A549 (cell line): ENCODE data around the gene VDAC2. TPM values are rescaled to one million over a fixed set of nuclear protein-coding genes. Genes with fewer than 3 reads are reported as not detected.
A peak's percentile ranks its signal among the peaks of the same experiment; 100 is the strongest.

Source experiments
- ATAC-seq, 2 experiments: fragments of 200-7000 bp in 1 of 2; fragments of >200 bp in 1 of 2; cut with Nextera tagmentation in 1 of 2; cut with Tn5 transposase in 1 of 2; 3 replicates each; pipeline versions ENCODE4 v1.8.0 to v1.9.1; 2018 to 2020; ENCODE audit warnings: mild to moderate bottlenecking in 1 of 2, moderate library complexity in 1 of 2
- CTCF ChIA-PET: fragments of 300-600 bp; sonication (Branson Sonifier 250); formaldehyde crosslinking; extraction: SDS; loops from one replicate; lab custom pipeline; 2021; ENCODE audit warnings: antibody characterized with exemption, inconsistent platforms; lab: Yijun Ruan, JAX
- POLR2A ChIA-PET: fragments of 350-600 bp; formaldehyde crosslinking; extraction: SDS; loops from one replicate; lab custom pipeline; 2021; ENCODE audit warnings: antibody characterized with exemption, inconsistent platforms; lab: Yijun Ruan, JAX
- DNase-seq, 2 experiments: peaks; one replicate each; pipeline versions ENCODE4 v3.0.0 to v3.0.0-alpha.2; 2011 to 2016; ENCODE audit warnings: low read depth in 1 of 2, low spot score in 1 of 2
- FAIRE-seq: peaks from 2 replicates; lab custom pipeline; 2011; peaks lifted over from hg19 to GRCh38; lab: Jason Lieb, UNC
- H3K27ac ChIP-seq, 2 experiments: fragments of >200 bp; sonication (Bioruptor Twin); formaldehyde crosslinking; 3 replicates each; pipeline ENCODE4 v1.5.1; 2016 to 2017
- H3K4me1 ChIP-seq: fragments of >200 bp; sonication (Bioruptor Twin); formaldehyde crosslinking; 3 replicates; pipeline ENCODE4 v1.6.1; 2016
- H3K4me2 ChIP-seq: fragments of >200 bp; sonication (Bioruptor Twin); formaldehyde crosslinking; 3 replicates; pipeline ENCODE4 v1.6.1; 2016
- H3K4me3 ChIP-seq: fragments of >200 bp; sonication (Bioruptor Twin); formaldehyde crosslinking; 3 replicates; pipeline ENCODE4 v1.5.1; 2016
- H3K9me3 ChIP-seq: fragments of >200 bp; sonication (Bioruptor Twin); formaldehyde crosslinking; 3 replicates; pipeline ENCODE4 v1.6.1; 2016
- CBX8 ChIP-seq: fragments of 200-600 bp; sonication (generic); IDR thresholded peaks from 2 replicates; pipeline ENCODE4 v1.6.1; 2016
- CHD2 ChIP-seq: fragments of 150-350 bp; IDR thresholded peaks from 2 replicates; pipeline ENCODE4 v1.6.1; 2014; ENCODE audit warnings: low read length; ENCODE audit not compliant: partially characterized antibody
- CHD4 ChIP-seq: fragments of 200-600 bp; sonication (generic); IDR thresholded peaks from 2 replicates; pipeline ENCODE4 v1.6.1; 2016; ENCODE audit warnings: antibody characterized with exemption, mild to moderate bottlenecking, borderline replicate concordance
- EP300 ChIP-seq, 2 experiments: fragments of >200 bp; sonication (Bioruptor Twin); formaldehyde crosslinking; IDR thresholded peaks; 2 replicates in 1 of 2; 3 replicates in 1 of 2; pipeline ENCODE4 v1.6.1; 2016 to 2017
- GATA3 ChIP-seq: IDR thresholded peaks from 2 replicates; pipeline ENCODE4 v1.6.1; 2012; ENCODE audit warnings: borderline replicate concordance
- HEYL ChIP-seq: fragments of 250-450 bp; sonication (Bioruptor Pico); IDR thresholded peaks from 2 replicates; pipeline ENCODE4 v1.8.0; 2021; ENCODE audit warnings: mild to moderate bottlenecking, moderate library complexity
- HOXB13 ChIP-seq: fragments of 250-450 bp; sonication (Bioruptor Pico); IDR thresholded peaks from 2 replicates; pipeline ENCODE4 v1.5.0; 2020; ENCODE audit warnings: low read depth, mild to moderate bottlenecking, moderate library complexity
- KDM5A ChIP-seq: fragments of 200-600 bp; sonication (generic); IDR thresholded peaks from 2 replicates; pipeline ENCODE4 v1.6.1; 2016; ENCODE audit warnings: antibody characterized with exemption, mild to moderate bottlenecking
- MAX ChIP-seq: IDR thresholded peaks from 2 replicates; pipeline ENCODE4 v1.6.1; 2012
- MAZ ChIP-seq: fragments of 150-350 bp; IDR thresholded peaks from 2 replicates; pipeline ENCODE4 v1.6.1; 2014; ENCODE audit warnings: antibody characterized with exemption, low read depth, low read length, borderline replicate concordance
- RAD21 ChIP-seq, 2 experiments: fragments of >200 bp in 1 of 2; sonication (Bioruptor Twin) in 1 of 2; formaldehyde crosslinking in 1 of 2; IDR thresholded peaks in 1 of 2; conservative IDR thresholded peaks in 1 of 2; 2 replicates in 1 of 2; 3 replicates in 1 of 2; pipeline ENCODE4 v1.6.1; 2012 to 2018; ENCODE audit warnings: inconsistent platforms in 1 of 2
- RARB ChIP-seq: fragments of 250-450 bp; sonication (Bioruptor Pico); IDR thresholded peaks from 2 replicates; pipeline ENCODE4 v1.8.0; 2021; ENCODE audit warnings: mild to moderate bottlenecking, moderate library complexity
- SREBF2 ChIP-seq: fragments of 450-650 bp; IDR thresholded peaks from 2 replicates; pipeline ENCODE4 v1.6.1; 2014; ENCODE audit warnings: mild to moderate bottlenecking, moderate library complexity
- USF2 ChIP-seq: fragments of 450-650 bp; IDR thresholded peaks from 2 replicates; pipeline ENCODE4 v1.6.1; 2014; ENCODE audit warnings: antibody characterized with exemption
- ZSCAN20 ChIP-seq: fragments of 250-450 bp; sonication (Bioruptor Pico); IDR thresholded peaks from 2 replicates; pipeline ENCODE4 v1.8.0; 2022; ENCODE audit warnings: mild to moderate bottlenecking, moderate library complexity
- whole genome bisulfite sequencing: methylation state at CpG from one replicate; pipeline ENCODE4 v1.1.6; 2017; ENCODE audit errors: missing lambda C conversion rate; 5-methylcytosine and 5-hydroxymethylcytosine counted together
- polyA plus RNA-seq, 4 experiments: library from polyadenylated mRNA; depleted of rRNA in 3 of 4; stranded (reverse); fragments of >200 nt; fragmentation: RNase III in 1 of 4; extraction: RNeasy Plus Mini Kit Qiagen cat#74134 plus additional on column Dnase treatment in 1 of 4; gene quantifications; 2 replicates in 3 of 4; 3 replicates in 1 of 4; pipeline ENCODE4 v1.2.3, GENCODE V29; 2011 to 2017
- TF ChIP-seq, protein P1 (sequence below): fragments of 250-450 bp; sonication (Bioruptor Pico); IDR thresholded peaks from 2 replicates; pipeline ENCODE4 v1.5.0; 2021; ENCODE audit warnings: mild to moderate bottlenecking, moderate library complexity, borderline replicate concordance
- TF ChIP-seq, protein P2 (sequence below): IDR thresholded peaks from 2 replicates; pipeline ENCODE4 v1.6.1; 2012; ENCODE audit warnings: low read depth, borderline replicate concordance
- TF ChIP-seq, protein P3 (sequence below): fragments of 250-450 bp; sonication (Bioruptor Pico); IDR thresholded peaks from 2 replicates; pipeline ENCODE4 v1.5.0; 2020; ENCODE audit warnings: low read depth, mild to moderate bottlenecking, moderate library complexity
- TF ChIP-seq, protein P4 (sequence below): fragments of >200 bp; sonication (Bioruptor Twin); formaldehyde crosslinking; IDR thresholded peaks from 3 replicates; pipeline ENCODE4 v1.6.1; 2016

The VDAC2 gene
- polyA plus RNA-seq, 2 of the 4 experiments (the other 2 are of a cell fraction), result 273 to 285 TPM

- no peak for FAIRE-seq
- ChIA-PET CTCF (interaction anchor here (0.6 to 0.9 kb wide), 2 partner anchors 9 to 224 kb away, joined by 3 read pairs; no protein-coding TSS in a partner anchor), POLR2A (no interaction called here)
- Histone ChIP-seq H3K4me3 (no peak overlapping the region), H3K9me3 (no peaks in the 10 kb centered on the region), H3K4me2 (peak overlapping the region; percentile 28; the same call in 1 of the 3 replicates)
- DNase-seq, result peak in 1 of 2 experiments; percentile 18
- WGBS, result 19% methylated on average over 7 of the region's 7 CpGs
- peak; percentile 15 to 60; a peak in 3 of 6 replicates for ATAC-seq
- no peak for TF ChIP-seq CHD4
- TF ChIP-seq MAX, result no peak
- TF ChIP-seq, protein P1, sequence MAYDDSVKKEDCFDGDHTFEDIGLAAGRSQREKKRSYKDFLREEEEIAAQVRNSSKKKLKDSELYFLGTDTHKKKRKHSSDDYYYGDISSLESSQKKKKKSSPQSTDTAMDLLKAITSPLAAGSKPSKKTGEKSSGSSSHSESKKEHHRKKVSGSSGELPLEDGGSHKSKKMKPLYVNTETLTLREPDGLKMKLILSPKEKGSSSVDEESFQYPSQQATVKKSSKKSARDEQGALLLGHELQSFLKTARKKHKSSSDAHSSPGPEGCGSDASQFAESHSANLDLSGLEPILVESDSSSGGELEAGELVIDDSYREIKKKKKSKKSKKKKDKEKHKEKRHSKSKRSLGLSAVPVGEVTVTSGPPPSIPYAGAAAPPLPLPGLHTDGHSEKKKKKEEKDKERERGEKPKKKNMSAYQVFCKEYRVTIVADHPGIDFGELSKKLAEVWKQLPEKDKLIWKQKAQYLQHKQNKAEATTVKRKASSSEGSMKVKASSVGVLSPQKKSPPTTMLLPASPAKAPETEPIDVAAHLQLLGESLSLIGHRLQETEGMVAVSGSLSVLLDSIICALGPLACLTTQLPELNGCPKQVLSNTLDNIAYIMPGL (CRISPR knock-in tag), result no peak
- TF ChIP-seq HOXB13 (CRISPR knock-in tag), result no peak
- TF ChIP-seq, protein P2, sequence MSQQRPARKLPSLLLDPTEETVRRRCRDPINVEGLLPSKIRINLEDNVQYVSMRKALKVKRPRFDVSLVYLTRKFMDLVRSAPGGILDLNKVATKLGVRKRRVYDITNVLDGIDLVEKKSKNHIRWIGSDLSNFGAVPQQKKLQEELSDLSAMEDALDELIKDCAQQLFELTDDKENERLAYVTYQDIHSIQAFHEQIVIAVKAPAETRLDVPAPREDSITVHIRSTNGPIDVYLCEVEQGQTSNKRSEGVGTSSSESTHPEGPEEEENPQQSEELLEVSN, result no peak
- no peak for TF ChIP-seq GATA3
- TF ChIP-seq, all 56 proteins: peak for 0
- no peak overlapping the region for H3K27ac ChIP-seq
- peaks cover 6% of the 10 kb centered on the region; the same call in 2 of the 3 replicates for H3K4me1 ChIP-seq
Measured at GRCh38 chr10:75272896-75273295, 62.3 kb downstream of the VDAC2 start.

DNA sequence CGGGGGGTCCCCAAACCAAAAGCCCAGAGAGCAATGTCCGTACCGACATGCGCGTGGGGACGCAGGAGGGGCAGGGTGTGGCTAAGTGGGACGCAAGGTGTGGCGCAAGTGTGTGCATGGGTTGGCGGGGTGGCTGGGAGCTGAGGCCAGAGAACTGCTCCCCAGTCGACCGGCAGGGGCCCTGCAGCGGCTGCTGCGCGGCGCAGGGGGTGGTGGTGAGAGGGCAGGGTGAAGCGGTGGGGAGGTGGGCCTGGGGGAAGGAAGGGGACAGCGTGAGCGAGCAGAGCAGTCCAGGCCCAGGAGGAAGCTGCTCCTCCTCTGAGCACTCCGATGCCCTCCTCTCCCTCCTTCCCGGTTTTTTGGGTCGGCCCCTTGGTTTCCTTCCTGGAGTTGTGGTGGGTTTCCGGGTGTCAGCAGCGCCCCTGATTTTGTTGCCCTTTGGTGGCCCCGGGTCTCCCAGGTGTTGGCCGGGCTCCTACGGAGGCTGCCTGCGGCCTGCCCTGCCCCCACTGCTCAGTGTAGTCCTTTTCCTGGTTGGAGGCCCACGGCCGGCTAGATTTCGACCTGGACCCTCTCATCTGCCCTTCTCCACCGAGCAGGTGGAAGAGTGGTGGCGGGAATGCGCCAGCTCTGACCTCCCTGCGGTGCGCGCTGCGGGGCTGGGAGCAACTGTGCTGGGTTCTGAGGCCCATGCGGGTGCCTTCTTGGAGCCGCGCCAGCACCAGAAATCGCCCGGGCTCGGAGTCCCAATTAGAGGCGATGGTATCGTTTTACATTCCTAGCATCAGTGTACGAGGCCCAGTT, 65.7 kb downstream of the VDAC2 start:
- Histone ChIP-seq H3K4me3 (no peak overlapping the region), H3K4me2 (no peak overlapping the region), H3K4me1 (peaks cover 6% of the 10 kb centered on the region; the same call in 2 of the 3 replicates), H3K9me3 (no peaks in the 10 kb centered on the region), H3K27ac (no peak overlapping the region)
- ATAC-seq (no peak), DNase-seq (no peak), FAIRE-seq (no peak)
- TF ChIP-seq, protein P1 (CRISPR knock-in tag), result no peak
- no peak for TF ChIP-seq ZSCAN20 (CRISPR knock-in tag)
- no peak for TF ChIP-seq KDM5A
- TF ChIP-seq CHD2, result no peak
- TF ChIP-seq HEYL (CRISPR knock-in tag), result no peak
- no peak for TF ChIP-seq CBX8
- TF ChIP-seq, protein P3, sequence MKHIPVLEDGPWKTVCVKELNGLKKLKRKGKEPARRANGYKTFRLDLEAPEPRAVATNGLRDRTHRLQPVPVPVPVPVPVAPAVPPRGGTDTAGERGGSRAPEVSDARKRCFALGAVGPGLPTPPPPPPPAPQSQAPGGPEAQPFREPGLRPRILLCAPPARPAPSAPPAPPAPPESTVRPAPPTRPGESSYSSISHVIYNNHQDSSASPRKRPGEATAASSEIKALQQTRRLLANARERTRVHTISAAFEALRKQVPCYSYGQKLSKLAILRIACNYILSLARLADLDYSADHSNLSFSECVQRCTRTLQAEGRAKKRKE (CRISPR knock-in tag), result no peak
- TF ChIP-seq, protein P4, sequence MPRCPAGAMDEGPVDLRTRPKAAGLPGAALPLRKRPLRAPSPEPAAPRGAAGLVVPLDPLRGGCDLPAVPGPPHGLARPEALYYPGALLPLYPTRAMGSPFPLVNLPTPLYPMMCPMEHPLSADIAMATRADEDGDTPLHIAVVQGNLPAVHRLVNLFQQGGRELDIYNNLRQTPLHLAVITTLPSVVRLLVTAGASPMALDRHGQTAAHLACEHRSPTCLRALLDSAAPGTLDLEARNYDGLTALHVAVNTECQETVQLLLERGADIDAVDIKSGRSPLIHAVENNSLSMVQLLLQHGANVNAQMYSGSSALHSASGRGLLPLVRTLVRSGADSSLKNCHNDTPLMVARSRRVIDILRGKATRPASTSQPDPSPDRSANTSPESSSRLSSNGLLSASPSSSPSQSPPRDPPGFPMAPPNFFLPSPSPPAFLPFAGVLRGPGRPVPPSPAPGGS, result no peak
- no peak for TF ChIP-seq USF2
- TF ChIP-seq EP300 (IDR thresholded peaks at IDR 0.05), result no peak
- TF ChIP-seq RARB (CRISPR knock-in tag), result no peak
- no peak for TF ChIP-seq SREBF2
- no peak for TF ChIP-seq CHD4
- no peak for TF ChIP-seq MAZ
- no peak for TF ChIP-seq RAD21 (conservative IDR thresholded peaks at IDR 0.05 in 1 of 2, IDR thresholded peaks at IDR 0.05 in 1 of 2)
- ChIA-PET POLR2A (no interaction called here), CTCF (no interaction called here)
- WGBS, result 84% methylated on average over 44 of the region's 46 CpGs
